ENCODE measurements around the gene BNIP1.

- TF ChIP-seq CTCF (IDR thresholded peaks at IDR 0.05), result no peak
- no peak for TF ChIP-seq EP300 (IDR thresholded peaks at IDR 0.05)
These were observed 11.6 kb downstream of the BNIP1 start for GRCh38 chr5:173155912-173156311.

Measured in ovary (tissue), 3 donors.